LNCaP clone FGC (cell line): Measurements from ENCODE around the gene SPEM2.

Experiments used
- DNase-seq: peaks from one replicate; pipeline ENCODE4 v3.0.0-alpha.2; 2011; ENCODE audit warnings: low read depth
- H3K4me3 ChIP-seq: 2 replicates; pipeline ENCODE4 v1.5.1; 2011; ENCODE audit warnings: mild to moderate bottlenecking, low read depth, low read length, control low read depth
- CTCF ChIP-seq: IDR thresholded peaks from 2 replicates; pipeline ENCODE4 v1.5.1; 2012; ENCODE audit warnings: mild to moderate bottlenecking; ENCODE audit not compliant: control insufficient read depth, insufficient read depth; ENCODE audit errors: extremely low read depth

SPEM2 gene

GRCh38 chr17:7442142-7442541, 16.7 kb downstream of the SPEM2 start:
- H3K4me3 ChIP-seq = no peak overlapping the region
- no peak for TF ChIP-seq CTCF
- no peak for DNase-seq

DNA sequence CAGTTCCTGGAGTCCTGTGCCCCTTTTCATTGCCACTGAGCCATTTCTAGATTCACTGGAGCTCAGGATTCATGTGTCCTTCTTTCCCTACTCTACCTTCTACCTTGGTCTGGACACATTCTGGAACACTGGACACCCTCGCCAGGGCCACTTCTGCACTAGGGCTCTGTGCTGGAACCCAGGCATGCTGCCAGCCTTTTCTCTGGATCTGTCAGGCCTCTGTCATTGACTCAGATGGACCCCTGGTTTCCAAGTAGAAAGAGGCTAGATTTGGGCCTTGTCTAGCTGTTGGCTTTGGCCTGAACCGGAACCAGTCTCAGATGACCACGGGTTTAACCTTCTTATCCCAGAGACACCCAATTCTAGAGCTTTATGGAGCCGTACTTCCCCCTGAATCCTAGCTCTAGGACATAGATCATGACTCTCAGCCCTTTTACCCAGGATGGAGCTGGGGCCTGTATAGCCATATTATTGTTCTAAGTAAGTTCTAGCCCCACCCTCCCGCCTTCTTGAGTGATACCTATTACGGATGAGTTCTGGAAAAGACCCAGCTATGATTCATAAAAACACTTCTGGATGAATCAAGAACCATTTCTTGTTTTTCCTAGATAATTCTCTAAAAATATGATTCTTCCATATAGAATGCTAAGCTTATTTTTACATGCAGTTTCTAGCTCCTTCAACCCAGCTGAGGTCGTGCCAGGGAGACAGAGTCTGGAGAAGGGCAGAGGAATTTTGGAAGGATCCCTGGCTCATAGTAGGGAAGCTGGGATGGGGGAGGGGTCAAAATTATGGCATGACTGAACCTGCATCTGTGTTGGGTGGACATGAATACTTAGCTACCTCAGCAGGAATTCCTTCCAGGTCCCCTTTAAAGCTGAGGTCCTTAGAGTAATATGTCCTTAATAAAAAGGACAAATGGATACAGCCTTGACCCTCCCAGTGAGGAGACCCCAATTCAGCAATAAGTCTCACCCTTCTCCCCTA, 18.4 kb downstream of the SPEM2 start:
- TF ChIP-seq CTCF = no peak

GRCh38 chr17:7444682-7445618, 19.5 kb downstream of the SPEM2 start, which contains the start of gene CHRNB1:
TSS of gene CHRNB1 (plus strand) at chr17:7445061. CDS start at chr17:7445128, 67 bp downstream.
- no peak within 1 kb of the TSS for H3K4me3 ChIP-seq
- TF ChIP-seq CTCF = no peak
- no peak for DNase-seq

More for the DNA sequence above, 18.4 kb downstream of the SPEM2 start:
- no peak overlapping the region for H3K4me3 ChIP-seq
- no peak for DNase-seq

DNA sequence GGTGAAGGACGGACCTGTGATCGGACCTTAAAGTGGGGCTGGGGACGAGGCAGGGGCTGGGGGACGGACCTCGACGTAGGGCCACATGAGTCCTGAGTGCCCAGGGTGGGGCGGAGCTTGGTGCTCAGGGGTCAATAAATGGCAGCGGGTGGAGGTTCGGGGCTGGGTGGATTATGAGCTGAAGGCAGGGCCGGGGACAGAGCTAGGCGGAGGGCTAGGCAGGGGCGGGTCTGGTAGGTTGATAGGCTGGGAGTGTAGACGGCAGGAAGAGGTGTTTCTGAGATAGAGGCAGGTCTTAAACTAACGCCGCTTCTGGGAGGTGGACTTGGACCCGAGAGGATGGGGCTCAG, 20.2 kb downstream of the SPEM2 start:
- DNase-seq = no peak
- H3K4me3 ChIP-seq = no peak overlapping the region
- no peak for TF ChIP-seq CTCF

DNA sequence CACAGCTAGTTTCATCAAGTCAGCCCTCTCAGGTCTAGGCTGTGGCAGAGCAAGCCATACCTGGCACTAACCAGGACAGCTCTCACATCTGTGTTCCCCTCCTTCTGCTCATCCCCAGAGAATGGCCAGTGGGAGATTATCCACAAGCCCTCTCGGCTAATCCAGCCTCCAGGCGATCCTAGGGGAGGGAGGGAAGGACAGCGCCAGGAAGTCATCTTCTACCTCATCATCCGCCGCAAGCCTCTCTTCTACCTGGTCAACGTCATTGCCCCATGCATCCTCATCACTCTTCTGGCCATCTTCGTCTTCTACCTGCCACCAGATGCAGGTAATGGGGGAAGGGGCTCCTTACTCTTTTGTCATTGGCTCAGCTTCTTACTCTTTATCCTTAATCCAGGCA, 23.0 kb downstream of the SPEM2 start:
- DNase-seq = no peak
- no peak overlapping the region for H3K4me3 ChIP-seq
- TF ChIP-seq CTCF = no peak

GRCh38 chr17:7459961-7460545, 34.6 kb downstream of the SPEM2 start:
- no peak overlapping the region for H3K4me3 ChIP-seq
- no peak for TF ChIP-seq CTCF
- DNase-seq = no peak
